SW 1271 (cell line): Measurements from ENCODE around the gene GLCE.

ENCODE experiments used
- DNase-seq, 2 experiments: peaks; one replicate each; lab custom pipeline; 2025; lab: John Stamatoyannopoulos, UW

The GLCE gene

DNA sequence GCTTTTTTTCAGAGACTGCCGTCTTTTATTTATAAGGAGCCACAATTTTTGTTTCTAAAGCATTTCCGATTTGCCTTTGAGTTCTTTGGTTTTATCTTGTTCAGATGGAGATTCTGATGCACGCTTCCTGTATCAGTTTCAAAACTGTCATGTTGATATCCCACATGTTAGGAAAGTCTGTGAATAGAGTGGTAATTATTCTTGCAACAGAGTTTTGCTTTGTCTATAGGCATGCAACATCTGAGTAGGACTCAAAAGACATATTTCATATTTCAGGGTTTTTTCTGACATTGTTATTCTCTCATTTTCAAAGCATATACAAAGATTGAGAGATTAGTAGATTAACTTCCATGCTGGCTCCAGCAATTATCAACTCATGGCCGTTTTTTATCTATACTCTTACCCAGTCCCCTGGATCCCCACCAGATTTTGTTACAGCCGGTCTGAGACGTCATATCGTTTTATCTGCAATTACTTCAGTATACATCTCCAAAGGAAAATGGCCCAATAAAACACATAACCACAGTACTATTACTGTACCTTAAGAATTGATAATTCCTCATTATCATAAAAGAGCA is 160.6 kb downstream of the GLCE start:
- DNase-seq, result no peak
